GM13976 (cell line): Measurements from ENCODE around the gene WDR17.

Experiments used
- DNase-seq: peaks from one replicate; pipeline ENCODE4 v3.0.0; 2012; ENCODE audit warnings: low spot score
- in situ Hi-C: fragments of 300-500 bp; cut with MboI; formaldehyde crosslinking; loops from one replicate; pipeline ENCODE4 v1.12.0; 2022; ENCODE audit warnings: low sequenced_read_pairs, mixed read lengths, inconsistent platforms; ENCODE audit not compliant: unreplicated experiment
- TF ChIP-seq, protein P1 (sequence below): IDR thresholded peaks from 2 replicates; pipeline ENCODE4 v1.5.1; 2012; ENCODE audit warnings: borderline replicate concordance, mild to moderate bottlenecking; ENCODE audit not compliant: insufficient read depth; ENCODE audit errors: extremely low read depth, missing control alignments, control extremely low read depth

The WDR17 gene

DNA sequence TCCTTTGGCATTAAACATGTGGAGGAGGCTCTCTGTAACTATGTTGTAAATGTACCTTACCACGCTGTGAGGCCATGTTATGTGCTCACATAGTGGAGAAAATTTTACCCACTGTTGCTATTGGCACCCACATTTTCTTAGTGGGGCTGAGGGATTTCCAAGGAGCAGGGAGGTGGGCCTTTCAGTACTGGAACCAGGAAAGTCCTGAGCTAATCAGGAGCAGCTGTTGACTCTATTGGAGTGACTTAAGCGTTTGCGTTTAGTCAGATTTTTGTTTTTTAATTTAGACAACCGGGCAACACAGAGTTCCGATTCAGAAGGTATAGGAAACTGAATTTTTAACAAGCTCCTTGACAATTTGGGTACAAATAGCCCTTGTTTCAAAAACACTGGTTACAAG is 30.7 kb upstream of the WDR17 start:
- in situ Hi-C loops = no loop called here
- TF ChIP-seq, protein P1, sequence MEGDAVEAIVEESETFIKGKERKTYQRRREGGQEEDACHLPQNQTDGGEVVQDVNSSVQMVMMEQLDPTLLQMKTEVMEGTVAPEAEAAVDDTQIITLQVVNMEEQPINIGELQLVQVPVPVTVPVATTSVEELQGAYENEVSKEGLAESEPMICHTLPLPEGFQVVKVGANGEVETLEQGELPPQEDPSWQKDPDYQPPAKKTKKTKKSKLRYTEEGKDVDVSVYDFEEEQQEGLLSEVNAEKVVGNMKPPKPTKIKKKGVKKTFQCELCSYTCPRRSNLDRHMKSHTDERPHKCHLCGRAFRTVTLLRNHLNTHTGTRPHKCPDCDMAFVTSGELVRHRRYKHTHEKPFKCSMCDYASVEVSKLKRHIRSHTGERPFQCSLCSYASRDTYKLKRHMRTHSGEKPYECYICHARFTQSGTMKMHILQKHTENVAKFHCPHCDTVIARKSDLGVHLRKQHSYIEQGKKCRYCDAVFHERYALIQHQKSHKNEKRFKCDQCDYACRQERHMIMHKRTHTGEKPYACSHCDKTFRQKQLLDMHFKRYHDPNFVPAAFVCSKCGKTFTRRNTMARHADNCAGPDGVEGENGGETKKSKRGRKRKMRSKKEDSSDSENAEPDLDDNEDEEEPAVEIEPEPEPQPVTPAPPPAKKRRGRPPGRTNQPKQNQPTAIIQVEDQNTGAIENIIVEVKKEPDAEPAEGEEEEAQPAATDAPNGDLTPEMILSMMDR = no peak
- no peak for DNase-seq

DNA sequence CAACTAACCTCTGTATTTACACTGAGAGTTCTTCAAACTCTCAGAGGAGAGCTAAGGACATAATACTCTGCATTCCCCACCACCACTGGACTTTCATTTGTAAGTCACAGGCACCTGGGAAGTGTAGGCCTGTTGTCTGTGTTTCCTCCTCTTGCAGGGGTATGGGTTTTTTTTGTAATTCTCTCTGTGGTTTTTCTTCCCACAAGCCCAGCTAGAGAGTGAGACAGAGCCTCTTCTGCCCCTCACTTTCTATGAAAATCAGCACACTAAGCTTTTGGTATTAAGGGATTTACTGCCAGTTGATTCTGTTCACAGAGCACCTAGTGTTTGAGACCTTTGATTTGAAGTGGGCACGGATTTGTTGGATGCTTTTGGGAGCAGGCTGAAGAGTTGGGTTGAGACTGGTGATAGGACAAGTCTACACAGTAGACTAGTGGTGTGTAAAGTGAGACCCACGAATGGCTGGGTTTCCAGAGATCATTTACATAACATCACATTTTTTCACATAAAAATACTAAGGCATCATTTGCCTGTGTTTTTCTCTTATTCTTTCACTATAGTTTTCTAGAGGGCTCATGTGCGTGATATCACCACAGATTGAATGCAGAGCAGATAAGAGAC is 28.9 kb upstream of the WDR17 start:
- no peak for DNase-seq
- TF ChIP-seq, protein P1 = no peak
- in situ Hi-C loops = no loop called here

DNA sequence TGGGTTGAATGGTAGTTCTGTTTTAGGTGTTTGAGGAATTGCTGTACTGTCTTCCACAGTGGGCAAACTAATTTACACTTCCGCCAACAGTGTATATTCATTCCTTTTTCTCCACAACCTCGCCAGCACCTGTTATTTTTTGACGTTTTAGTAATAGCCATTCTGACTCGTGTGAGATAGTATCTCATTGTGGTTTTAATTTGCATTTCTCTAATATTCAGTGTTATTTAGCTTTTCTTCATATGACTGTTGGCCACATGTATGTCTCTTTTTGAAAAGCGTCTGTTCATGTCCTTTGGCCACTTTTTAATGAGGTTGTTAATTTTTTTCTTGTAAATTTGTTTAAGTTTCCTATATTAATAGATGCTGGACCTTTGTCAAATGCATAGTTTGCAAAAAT is 26.9 kb upstream of the WDR17 start:
- TF ChIP-seq, protein P1 = no peak
- in situ Hi-C loops = no loop called here
- DNase-seq = no peak

DNA sequence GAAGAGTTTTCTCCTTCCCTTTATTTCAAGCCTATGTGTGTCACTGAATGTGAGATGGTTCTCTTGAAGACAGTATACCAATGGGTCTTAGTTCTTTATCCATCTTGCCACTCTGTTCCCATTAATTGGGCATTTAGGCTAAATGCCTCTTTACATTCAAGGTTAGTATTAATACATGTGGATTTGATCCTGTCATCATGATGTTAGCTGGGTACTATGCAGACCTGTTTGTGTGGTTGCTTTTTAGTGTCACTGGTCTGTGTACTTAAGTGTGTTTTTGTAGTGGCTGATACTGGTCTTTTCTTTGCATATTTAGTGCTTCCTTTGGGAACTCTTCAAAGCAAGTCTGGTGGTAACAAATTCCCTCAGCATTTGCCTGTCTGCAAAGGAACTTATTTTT is 23.4 kb upstream of the WDR17 start:
- TF ChIP-seq, protein P1 = no peak
- DNase-seq = no peak
- in situ Hi-C loops = no loop called here

DNA sequence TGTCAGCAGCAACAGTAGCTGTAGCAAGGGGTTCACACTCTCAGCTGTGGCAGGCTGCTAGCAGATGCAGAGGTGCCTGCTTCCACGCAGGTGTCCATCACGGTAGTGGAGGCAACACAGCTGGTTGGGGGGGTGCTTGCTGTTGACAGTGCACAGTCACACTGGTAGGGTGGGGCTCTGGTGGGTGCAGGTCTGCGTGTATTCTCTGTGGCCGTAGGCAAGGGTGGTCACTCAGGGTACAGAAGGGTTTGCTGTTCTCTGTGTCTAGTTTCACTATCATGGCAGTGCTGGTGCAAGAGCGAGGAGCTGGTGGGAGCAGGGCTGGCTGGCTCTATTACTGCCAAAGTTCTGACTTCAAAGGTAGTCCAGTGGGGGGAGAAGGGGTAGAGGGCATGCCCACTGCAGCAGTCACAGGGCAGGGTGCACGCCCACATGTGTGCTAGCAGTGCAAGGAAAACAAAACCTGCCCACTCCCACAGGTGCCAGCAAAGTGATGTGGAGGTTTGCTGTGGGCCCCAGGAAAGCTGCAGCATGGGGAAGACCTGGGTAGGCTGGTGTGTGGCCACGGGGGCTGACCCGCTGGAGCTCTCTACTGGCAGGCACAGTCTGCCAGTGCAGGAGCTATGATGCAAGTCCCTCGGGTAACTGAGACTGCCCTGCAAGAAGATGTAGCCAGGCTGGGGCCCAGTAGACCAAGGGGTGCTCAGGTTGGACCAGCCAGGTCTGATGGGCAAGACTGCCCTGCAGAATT is 21.6 kb upstream of the WDR17 start:
- TF ChIP-seq, protein P1 = no peak
- no peak for DNase-seq
- in situ Hi-C loops = no loop called here

DNA sequence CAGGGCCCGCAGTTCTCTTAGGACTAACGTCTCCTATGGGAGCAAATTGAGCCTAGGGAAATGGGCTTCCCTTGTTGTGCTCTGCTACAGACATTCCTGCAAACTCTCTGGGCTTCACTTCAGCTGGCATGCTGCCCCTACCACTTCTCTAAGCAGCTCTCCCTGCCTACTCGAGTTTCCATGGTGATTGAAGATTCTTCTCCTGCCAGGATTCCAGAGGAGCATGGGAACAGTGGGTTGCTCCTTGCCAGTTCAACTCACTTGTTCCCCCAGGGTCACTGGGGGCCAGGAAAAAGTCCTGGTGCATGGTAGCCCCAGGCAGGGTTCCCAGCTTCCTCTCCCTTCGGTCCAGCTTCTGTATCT is 21.1 kb upstream of the WDR17 start:
- TF ChIP-seq, protein P1 = no peak
- no peak for DNase-seq
- in situ Hi-C loops = no loop called here
